Measurements from ENCODE around the gene EXOC4. TPM values are rescaled to one million over a fixed set of nuclear protein-coding genes. Genes with fewer than 3 reads are reported as not detected.

The EXOC4 gene
- total and polyA plus RNA-seq, 2 of the 8 experiments (the other 6 are each of a cell fraction or from before 2014, with no cell fraction given): 27.0 to 67.3 TPM

DNA sequence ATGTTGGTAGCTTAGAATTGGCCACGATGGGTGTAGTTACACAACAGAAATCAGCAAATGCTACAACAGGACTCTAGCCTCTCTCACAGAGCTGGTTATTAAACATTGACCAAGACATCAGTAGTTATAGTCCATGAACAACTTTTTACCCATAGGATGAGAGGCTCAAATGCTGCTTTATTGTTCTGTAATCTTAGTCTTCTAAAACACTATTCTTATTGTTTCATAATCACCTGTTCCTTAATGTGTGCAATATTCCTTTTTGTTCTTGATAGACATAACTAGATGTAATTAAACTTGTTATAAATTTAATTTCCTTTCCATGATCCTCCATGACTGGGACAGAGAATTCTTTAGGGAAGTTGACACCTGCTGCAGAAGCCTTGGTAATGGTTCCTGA, 356.9 kb downstream of the EXOC4 start (continued):
- TF ChIP-seq, protein P1, sequence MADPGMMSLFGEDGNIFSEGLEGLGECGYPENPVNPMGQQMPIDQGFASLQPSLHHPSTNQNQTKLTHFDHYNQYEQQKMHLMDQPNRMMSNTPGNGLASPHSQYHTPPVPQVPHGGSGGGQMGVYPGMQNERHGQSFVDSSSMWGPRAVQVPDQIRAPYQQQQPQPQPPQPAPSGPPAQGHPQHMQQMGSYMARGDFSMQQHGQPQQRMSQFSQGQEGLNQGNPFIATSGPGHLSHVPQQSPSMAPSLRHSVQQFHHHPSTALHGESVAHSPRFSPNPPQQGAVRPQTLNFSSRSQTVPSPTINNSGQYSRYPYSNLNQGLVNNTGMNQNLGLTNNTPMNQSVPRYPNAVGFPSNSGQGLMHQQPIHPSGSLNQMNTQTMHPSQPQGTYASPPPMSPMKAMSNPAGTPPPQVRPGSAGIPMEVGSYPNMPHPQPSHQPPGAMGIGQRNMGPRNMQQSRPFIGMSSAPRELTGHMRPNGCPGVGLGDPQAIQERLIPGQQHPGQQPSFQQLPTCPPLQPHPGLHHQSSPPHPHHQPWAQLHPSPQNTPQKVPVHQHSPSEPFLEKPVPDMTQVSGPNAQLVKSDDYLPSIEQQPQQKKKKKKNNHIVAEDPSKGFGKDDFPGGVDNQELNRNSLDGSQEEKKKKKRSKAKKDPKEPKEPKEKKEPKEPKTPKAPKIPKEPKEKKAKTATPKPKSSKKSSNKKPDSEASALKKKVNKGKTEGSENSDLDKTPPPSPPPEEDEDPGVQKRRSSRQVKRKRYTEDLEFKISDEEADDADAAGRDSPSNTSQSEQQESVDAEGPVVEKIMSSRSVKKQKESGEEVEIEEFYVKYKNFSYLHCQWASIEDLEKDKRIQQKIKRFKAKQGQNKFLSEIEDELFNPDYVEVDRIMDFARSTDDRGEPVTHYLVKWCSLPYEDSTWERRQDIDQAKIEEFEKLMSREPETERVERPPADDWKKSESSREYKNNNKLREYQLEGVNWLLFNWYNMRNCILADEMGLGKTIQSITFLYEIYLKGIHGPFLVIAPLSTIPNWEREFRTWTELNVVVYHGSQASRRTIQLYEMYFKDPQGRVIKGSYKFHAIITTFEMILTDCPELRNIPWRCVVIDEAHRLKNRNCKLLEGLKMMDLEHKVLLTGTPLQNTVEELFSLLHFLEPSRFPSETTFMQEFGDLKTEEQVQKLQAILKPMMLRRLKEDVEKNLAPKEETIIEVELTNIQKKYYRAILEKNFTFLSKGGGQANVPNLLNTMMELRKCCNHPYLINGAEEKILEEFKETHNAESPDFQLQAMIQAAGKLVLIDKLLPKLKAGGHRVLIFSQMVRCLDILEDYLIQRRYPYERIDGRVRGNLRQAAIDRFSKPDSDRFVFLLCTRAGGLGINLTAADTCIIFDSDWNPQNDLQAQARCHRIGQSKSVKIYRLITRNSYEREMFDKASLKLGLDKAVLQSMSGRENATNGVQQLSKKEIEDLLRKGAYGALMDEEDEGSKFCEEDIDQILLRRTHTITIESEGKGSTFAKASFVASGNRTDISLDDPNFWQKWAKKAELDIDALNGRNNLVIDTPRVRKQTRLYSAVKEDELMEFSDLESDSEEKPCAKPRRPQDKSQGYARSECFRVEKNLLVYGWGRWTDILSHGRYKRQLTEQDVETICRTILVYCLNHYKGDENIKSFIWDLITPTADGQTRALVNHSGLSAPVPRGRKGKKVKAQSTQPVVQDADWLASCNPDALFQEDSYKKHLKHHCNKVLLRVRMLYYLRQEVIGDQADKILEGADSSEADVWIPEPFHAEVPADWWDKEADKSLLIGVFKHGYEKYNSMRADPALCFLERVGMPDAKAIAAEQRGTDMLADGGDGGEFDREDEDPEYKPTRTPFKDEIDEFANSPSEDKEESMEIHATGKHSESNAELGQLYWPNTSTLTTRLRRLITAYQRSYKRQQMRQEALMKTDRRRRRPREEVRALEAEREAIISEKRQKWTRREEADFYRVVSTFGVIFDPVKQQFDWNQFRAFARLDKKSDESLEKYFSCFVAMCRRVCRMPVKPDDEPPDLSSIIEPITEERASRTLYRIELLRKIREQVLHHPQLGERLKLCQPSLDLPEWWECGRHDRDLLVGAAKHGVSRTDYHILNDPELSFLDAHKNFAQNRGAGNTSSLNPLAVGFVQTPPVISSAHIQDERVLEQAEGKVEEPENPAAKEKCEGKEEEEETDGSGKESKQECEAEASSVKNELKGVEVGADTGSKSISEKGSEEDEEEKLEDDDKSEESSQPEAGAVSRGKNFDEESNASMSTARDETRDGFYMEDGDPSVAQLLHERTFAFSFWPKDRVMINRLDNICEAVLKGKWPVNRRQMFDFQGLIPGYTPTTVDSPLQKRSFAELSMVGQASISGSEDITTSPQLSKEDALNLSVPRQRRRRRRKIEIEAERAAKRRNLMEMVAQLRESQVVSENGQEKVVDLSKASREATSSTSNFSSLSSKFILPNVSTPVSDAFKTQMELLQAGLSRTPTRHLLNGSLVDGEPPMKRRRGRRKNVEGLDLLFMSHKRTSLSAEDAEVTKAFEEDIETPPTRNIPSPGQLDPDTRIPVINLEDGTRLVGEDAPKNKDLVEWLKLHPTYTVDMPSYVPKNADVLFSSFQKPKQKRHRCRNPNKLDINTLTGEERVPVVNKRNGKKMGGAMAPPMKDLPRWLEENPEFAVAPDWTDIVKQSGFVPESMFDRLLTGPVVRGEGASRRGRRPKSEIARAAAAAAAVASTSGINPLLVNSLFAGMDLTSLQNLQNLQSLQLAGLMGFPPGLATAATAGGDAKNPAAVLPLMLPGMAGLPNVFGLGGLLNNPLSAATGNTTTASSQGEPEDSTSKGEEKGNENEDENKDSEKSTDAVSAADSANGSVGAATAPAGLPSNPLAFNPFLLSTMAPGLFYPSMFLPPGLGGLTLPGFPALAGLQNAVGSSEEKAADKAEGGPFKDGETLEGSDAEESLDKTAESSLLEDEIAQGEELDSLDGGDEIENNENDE (IDR thresholded peaks at IDR 0.05; ENCODE audit: insufficient replicate concordance, low read length): no peak
- no peak for TF ChIP-seq CTBP2 (IDR thresholded peaks at IDR 0.05; ENCODE audit: borderline replicate concordance, insufficient read depth, insufficient read length, low read length)
- TF ChIP-seq RFX5 (IDR thresholded peaks at IDR 0.05; ENCODE audit: borderline replicate concordance, low read depth, low read length): no peak
- TF ChIP-seq TAF7 (optimal IDR thresholded peaks at IDR 0.05; ENCODE audit: borderline replicate concordance, low read depth, low read length): no peak
- TF ChIP-seq SUZ12 (IDR thresholded peaks at IDR 0.05; ENCODE audit: low read length): no peak
- TF ChIP-seq BACH1 (IDR thresholded peaks at IDR 0.05; ENCODE audit: low read length): no peak
- TF ChIP-seq HDAC2 (IDR thresholded peaks at IDR 0.05; ENCODE audit: borderline replicate concordance in 1 of 2, low read depth in 2 of 2, low read length in 2 of 2): no peak
- no peak for TF ChIP-seq POU5F1 (IDR thresholded peaks at IDR 0.05; ENCODE audit: low read depth, low read length)
- no peak for TF ChIP-seq PHF8 (conservative IDR thresholded peaks at IDR 0.05; ENCODE audit: low read depth, low read length)
